Panc1 (cell line): ENCODE measurements around the gene CPZ. TPM values are rescaled to one million over a fixed set of nuclear protein-coding genes. Genes with fewer than 3 reads are reported as not detected.

Source experiments
- ATAC-seq: fragments of 200-7000 bp; cut with Tn5 transposase; 2 replicates; pipeline ENCODE4 v1.9.1; 2020; ENCODE audit warnings: mild to moderate bottlenecking, moderate library complexity
- BruUV-seq: library from RNA; stranded (reverse); fragments of 400-500 nt; replicated peaks from 2 replicates; lab custom pipeline; 2021; lab: Mats Ljungman, UMichigan
- CTCF ChIA-PET: fragments of 300-600 bp; sonication (Branson Sonifier 250); formaldehyde crosslinking; loops from one replicate; lab custom pipeline; 2022; ENCODE audit warnings: antibody characterized with exemption; lab: Charles Lee
- POLR2A ChIA-PET: fragments of 300-600 bp; sonication (Branson Sonifier 250); formaldehyde crosslinking; loops from one replicate; lab custom pipeline; 2022; ENCODE audit warnings: antibody characterized with exemption; lab: Charles Lee
- DNase-seq: peaks from one replicate; pipeline ENCODE4 v3.0.0-alpha.2; 2010; ENCODE audit warnings: low read depth, low spot score
- H3K27ac ChIP-seq: 2 replicates; pipeline ENCODE4 v1.5.1; 2011; ENCODE audit warnings: mild to moderate bottlenecking, low read length, inconsistent platforms
- H3K27me3 ChIP-seq: fragments of 200-500 bp; sonication (Bioruptor generic); 2 replicates; pipeline ENCODE4 v1.6.0; 2014; ENCODE audit warnings: low read length, inconsistent platforms; ENCODE audit not compliant: control insufficient read depth, insufficient read depth
- H3K36me3 ChIP-seq: fragments of 200-500 bp; sonication (Bioruptor generic); 2 replicates; pipeline ENCODE4 v1.5.1; 2014; ENCODE audit warnings: inconsistent platforms, mild to moderate bottlenecking, low read length, moderate library complexity; ENCODE audit not compliant: control insufficient read depth, insufficient read depth
- H3K4me1 ChIP-seq: 2 replicates; pipeline ENCODE4 v1.5.1; 2011; ENCODE audit warnings: inconsistent platforms, mild to moderate bottlenecking, low read length, moderate library complexity; ENCODE audit not compliant: control insufficient read depth, insufficient read depth
- H3K4me3 ChIP-seq, 2 experiments: 2 replicates each; pipeline ENCODE4 v1.5.1; 2011 to 2012; ENCODE audit warnings: low read depth in 2 of 2, low read length in 2 of 2, mild to moderate bottlenecking in 2 of 2, inconsistent platforms in 1 of 2, moderate library complexity in 1 of 2
- H3K9me3 ChIP-seq: fragments of 200-500 bp; sonication (Bioruptor generic); 2 replicates; pipeline ENCODE4 v1.5.1; 2014; ENCODE audit warnings: low read depth, mild to moderate bottlenecking, inconsistent platforms, low read length, moderate library complexity; ENCODE audit not compliant: control insufficient read depth, insufficient read depth
- POLR2AphosphoS5 ChIP-seq: IDR thresholded peaks from 2 replicates; pipeline ENCODE4 v1.6.1; 2012; ENCODE audit warnings: mild to moderate bottlenecking, low read depth, low read length, moderate library complexity
- SIN3A ChIP-seq: IDR thresholded peaks from 2 replicates; pipeline ENCODE4 v1.6.1; 2012; ENCODE audit warnings: low read depth, mild to moderate bottlenecking, low read length, moderate library complexity, borderline replicate concordance; ENCODE audit not compliant: insufficient read depth
- TCF7L2 ChIP-seq: IDR thresholded peaks from 2 replicates; pipeline ENCODE4 v1.6.1; 2011; ENCODE audit warnings: mild to moderate bottlenecking, low read depth, low read length, inconsistent platforms
- in situ Hi-C: cut with HindIII; loops from 2 replicates; pipeline ENCODE4 v1.10.0; 2016; ENCODE audit warnings: low sequenced_read_pairs, low pct_unique_long_range_greater_than_20kb
- intact Hi-C: fragments of 100-400 bp; cut with micrococcal nuclease; formaldehyde crosslinking; loops from one replicate; pipeline ENCODE4 v1.10.0; 2022; ENCODE audit not compliant: unreplicated experiment
- total RNA-seq: library from RNA; stranded (reverse); gene quantifications from one replicate; pipeline ENCODE4 v1.2.1, GENCODE V29; 2021; ENCODE audit not compliant: unreplicated experiment
- TF ChIP-seq, protein P1 (sequence below), 2 experiments: IDR thresholded peaks; 2 replicates each; pipeline ENCODE4 v1.6.1; 2011 to 2012; ENCODE audit warnings: low read depth in 2 of 2, control low read depth in 1 of 2, low read length in 1 of 2, mild to moderate bottlenecking in 1 of 2, moderate library complexity in 1 of 2; ENCODE audit not compliant: insufficient read depth in 1 of 2
- TF ChIP-seq, protein P2 (sequence below): fragments of 450-650 bp; IDR thresholded peaks from 2 replicates; pipeline ENCODE4 v1.5.1; 2017; ENCODE audit warnings: mild to moderate bottlenecking

CPZ gene
- total RNA-seq, 1 experiment from 2014 or later = 0.15 TPM

DNA sequence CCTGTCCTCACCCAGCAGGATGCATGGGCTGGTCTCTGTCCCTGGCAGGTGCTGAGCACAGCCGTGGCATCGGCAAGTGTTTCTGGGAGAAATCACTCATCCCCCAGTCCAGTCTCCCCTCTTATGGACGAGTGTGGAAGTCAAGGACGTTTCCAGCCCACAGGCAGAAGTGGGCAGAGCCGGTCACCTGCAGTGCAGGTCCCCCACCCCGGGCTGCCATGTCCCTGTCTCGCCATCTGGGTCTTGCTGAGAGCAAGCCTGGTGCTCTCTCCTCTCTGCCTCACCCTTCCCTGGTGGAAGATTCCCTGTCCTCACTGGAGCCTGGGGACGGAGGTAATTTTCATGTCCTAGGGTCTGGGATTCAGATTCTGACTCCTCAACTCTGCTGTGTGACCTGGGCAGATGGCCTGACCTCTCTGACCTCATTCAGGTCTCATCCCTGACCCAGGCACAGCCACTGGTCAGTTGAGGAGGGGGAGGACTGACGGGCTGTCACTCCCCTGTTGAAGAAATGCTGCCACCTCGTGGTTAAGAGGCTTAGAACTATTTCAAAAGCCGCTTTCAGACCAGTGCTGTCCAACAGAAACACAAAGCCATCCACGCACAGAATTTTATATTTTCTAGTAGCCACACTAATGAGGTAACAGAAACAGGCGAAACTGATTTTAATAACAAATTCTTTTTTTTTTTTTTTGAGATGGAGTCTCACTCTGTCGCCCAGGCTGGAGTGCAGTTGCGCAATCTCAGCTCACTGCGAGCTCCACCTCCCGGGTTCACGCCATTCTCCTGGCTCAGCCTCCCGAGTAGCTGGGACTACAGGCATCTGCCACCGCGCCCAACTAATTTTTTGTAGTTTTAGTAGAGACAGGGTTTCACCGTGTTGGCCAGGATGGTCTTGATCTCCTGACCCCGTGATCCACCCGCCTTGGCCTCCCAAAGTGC, 1.8 kb downstream of the CPZ start:
- POLR2A ChIA-PET = no interaction called here
- Histone ChIP-seq H3K9me3 (no peaks in the 10 kb centered on the region), H3K4me1 (no peaks in the 10 kb centered on the region), H3K27me3 (no peaks in the 10 kb centered on the region), H3K4me3 (no peak overlapping the region), H3K36me3 (no peaks in the 10 kb centered on the region), H3K27ac (no peak overlapping the region)
- in situ Hi-C loops (no loop called here), intact Hi-C loops (loop anchor here (2.0 kb wide), 1 partner anchor 126 kb away; no protein-coding TSS in a partner anchor)
- CTCF ChIA-PET = interaction anchor here (0.7 kb wide), 3 partner anchors 9 to 418 kb away, joined by 3 to 6 read pairs (median 4); no protein-coding TSS in a partner anchor
- DNase-seq = peak; percentile 33
- peak; percentile 80 for ATAC-seq
- no peak for TF ChIP-seq POLR2AphosphoS5
- TF ChIP-seq, protein P1, sequence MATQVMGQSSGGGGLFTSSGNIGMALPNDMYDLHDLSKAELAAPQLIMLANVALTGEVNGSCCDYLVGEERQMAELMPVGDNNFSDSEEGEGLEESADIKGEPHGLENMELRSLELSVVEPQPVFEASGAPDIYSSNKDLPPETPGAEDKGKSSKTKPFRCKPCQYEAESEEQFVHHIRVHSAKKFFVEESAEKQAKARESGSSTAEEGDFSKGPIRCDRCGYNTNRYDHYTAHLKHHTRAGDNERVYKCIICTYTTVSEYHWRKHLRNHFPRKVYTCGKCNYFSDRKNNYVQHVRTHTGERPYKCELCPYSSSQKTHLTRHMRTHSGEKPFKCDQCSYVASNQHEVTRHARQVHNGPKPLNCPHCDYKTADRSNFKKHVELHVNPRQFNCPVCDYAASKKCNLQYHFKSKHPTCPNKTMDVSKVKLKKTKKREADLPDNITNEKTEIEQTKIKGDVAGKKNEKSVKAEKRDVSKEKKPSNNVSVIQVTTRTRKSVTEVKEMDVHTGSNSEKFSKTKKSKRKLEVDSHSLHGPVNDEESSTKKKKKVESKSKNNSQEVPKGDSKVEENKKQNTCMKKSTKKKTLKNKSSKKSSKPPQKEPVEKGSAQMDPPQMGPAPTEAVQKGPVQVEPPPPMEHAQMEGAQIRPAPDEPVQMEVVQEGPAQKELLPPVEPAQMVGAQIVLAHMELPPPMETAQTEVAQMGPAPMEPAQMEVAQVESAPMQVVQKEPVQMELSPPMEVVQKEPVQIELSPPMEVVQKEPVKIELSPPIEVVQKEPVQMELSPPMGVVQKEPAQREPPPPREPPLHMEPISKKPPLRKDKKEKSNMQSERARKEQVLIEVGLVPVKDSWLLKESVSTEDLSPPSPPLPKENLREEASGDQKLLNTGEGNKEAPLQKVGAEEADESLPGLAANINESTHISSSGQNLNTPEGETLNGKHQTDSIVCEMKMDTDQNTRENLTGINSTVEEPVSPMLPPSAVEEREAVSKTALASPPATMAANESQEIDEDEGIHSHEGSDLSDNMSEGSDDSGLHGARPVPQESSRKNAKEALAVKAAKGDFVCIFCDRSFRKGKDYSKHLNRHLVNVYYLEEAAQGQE (IDR thresholded peaks at IDR 0.05; ENCODE audit: insufficient read depth in 1 of 2, low read depth in 2 of 2, low read length in 1 of 2) = peak in 1 of 2 experiments; percentile 6; a peak in 1 of 4 replicates
- TF ChIP-seq, protein P2, sequence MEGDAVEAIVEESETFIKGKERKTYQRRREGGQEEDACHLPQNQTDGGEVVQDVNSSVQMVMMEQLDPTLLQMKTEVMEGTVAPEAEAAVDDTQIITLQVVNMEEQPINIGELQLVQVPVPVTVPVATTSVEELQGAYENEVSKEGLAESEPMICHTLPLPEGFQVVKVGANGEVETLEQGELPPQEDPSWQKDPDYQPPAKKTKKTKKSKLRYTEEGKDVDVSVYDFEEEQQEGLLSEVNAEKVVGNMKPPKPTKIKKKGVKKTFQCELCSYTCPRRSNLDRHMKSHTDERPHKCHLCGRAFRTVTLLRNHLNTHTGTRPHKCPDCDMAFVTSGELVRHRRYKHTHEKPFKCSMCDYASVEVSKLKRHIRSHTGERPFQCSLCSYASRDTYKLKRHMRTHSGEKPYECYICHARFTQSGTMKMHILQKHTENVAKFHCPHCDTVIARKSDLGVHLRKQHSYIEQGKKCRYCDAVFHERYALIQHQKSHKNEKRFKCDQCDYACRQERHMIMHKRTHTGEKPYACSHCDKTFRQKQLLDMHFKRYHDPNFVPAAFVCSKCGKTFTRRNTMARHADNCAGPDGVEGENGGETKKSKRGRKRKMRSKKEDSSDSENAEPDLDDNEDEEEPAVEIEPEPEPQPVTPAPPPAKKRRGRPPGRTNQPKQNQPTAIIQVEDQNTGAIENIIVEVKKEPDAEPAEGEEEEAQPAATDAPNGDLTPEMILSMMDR = peak; percentile 82
- TF ChIP-seq TCF7L2 = no peak
- TF ChIP-seq SIN3A = no peak
- no TSS peak for BruUV-seq

- intact Hi-C loops = loop anchor here (2.0 kb wide), 1 partner anchor 127 kb away; no protein-coding TSS in a partner anchor
- no peak for DNase-seq
- no peaks in the 10 kb centered on the region for H3K4me1 ChIP-seq
- H3K27ac ChIP-seq = no peak overlapping the region
- TF ChIP-seq, protein P2 = no peak
- no peak for TF ChIP-seq SIN3A
- TF ChIP-seq, protein P1 (IDR thresholded peaks at IDR 0.05; ENCODE audit: insufficient read depth in 1 of 2, low read depth in 2 of 2, low read length in 1 of 2) = no peak
- TF ChIP-seq TCF7L2 = no peak
- no peak for TF ChIP-seq POLR2AphosphoS5
- H3K4me3 ChIP-seq = no peak overlapping the region
- no peaks in the 10 kb centered on the region for H3K36me3 ChIP-seq
- H3K27me3 ChIP-seq = no peaks in the 10 kb centered on the region
- no TSS peak for BruUV-seq
- CTCF ChIA-PET = interaction anchor here (0.7 kb wide), 3 partner anchors 10 to 419 kb away, joined by 3 to 6 read pairs (median 4); no protein-coding TSS in a partner anchor
- POLR2A ChIA-PET = interaction anchor here (0.5 kb wide), 1 partner anchor 516 kb away, joined by 7 read pairs; no protein-coding TSS in a partner anchor
- in situ Hi-C loops = no loop called here
- no peaks in the 10 kb centered on the region for H3K9me3 ChIP-seq
- no peak for ATAC-seq
Observed at GRCh38 chr4:8595237-8596087, 2.9 kb downstream of the CPZ start.
